NCI-H345 (cell line): ENCODE results near the gene MXD4.

Experiments used
- DNase-seq: peaks from one replicate; lab custom pipeline; 2025; lab: John Stamatoyannopoulos, UW

MXD4 gene, protein sequence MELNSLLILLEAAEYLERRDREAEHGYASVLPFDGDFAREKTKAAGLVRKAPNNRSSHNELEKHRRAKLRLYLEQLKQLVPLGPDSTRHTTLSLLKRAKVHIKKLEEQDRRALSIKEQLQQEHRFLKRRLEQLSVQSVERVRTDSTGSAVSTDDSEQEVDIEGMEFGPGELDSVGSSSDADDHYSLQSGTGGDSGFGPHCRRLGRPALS

DNA sequence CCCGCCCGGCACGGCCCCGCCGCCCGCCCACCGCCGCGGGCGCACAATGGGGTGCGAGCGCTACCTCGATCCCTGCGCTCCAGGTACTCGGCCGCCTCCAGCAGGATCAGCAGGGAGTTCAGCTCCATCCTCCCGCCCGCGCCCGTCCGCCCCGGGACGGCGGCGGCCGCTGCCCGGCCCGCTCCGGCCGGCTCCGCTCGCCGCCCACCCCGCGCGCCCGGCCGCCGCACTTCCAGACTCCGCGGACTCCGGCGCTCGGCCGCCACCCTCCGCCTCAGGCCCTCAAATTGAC is at the start of gene MXD4:
MXD4 (minus strand) TSS at position 257 of the 292 bp plus-strand sequence; CDS start at position 128, 129 bp downstream.
- DNase-seq = no peak

DNA sequence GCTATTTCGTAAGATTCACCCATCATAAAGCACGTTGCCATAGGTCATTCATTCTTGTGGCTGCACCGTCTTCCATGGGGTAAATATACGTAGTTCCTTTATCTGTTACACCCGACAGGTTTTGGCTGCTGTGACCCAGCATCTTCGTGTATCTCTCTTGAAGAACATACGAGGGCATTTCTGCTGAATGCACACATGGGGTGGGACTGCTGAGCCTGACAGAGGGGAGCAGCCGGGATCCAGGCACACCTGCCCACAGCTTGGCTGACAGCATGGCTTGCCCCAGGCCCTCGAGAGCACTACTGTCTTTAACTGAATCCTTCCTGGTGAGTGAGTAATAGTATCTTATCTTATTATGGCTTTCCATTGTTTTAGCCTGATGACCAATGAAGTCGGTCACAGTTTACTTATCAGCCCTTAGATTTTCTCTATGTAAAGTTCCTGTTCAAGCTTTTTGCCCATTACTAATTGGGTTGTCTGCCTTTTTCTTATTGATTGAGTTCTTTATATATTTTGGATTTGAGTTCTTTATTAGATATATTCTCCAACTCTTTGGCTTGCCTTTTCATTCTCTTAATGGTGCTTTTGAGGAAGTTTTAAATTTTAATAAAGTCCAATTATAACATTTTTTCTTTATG is 45.0 kb upstream of the MXD4 start:
- no peak for DNase-seq

DNA sequence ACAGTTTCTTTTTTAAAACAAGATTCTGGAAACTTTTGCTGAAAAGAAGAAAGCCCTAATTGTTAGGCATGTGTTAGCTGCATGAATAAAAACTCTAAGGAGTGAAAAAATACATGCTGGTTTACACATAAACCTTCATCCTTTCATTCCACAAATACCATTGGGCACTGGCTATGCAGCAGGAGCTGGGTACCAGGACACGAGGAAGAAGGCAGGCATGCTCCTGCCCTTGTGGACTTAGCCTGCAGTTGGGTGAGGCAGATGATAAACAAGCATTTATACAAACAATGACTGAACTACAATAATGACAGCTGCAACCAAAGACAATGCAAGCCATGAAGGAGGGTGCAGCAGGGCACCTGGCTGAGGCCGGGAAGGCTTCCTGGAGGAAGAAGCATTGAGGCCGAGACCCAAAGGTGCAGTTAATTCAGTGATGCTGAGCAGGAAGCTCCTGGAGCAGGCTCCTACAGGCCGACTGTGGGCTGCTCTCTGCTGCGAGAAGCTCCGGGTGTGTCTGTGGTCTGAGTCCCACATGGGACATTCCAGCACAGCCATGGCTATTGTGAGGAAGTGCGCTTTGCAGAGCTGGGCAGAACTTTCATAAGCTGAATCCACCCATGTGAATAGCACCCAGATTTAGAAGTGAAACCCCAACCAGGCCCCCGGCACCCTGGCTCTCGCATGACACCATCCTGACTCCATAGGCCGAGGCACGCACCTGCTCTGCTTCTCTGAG is 44.0 kb upstream of the MXD4 start:
- DNase-seq = no peak

DNA sequence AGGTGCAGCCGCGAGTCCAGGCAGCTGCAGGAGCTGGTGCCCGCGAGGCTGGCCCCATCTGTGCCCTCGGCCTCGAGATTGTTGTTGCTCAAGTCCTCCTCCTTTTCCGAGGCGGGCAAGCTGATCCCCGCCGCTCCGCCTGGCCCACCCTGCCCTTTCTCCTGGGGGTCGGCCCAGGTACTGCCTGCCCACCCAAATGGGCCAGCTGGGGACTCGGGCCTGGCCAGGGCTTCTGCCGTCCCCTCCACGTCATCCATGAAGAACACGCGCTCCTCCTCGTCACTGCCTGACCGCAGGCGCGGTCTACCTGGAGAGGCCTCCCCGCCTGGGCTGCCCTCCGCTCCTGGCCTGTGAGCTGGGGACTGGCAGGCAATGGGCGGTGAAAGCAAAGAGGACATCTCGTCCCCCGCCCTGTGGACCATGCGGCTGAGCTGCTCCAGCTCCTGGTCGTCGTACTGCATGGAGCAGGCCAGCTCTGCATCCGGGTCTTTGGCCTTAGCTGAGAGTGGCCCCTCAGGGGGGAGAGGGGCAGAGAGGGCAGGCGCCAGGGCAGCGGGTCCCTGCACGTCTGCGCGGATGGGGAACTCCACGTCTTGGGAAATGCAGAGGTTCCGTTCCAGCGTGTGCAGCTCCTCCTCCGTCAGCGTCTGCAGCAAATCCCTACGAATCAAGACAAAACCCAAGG is 43.1 kb upstream of the MXD4 start:
- no peak for DNase-seq

DNA sequence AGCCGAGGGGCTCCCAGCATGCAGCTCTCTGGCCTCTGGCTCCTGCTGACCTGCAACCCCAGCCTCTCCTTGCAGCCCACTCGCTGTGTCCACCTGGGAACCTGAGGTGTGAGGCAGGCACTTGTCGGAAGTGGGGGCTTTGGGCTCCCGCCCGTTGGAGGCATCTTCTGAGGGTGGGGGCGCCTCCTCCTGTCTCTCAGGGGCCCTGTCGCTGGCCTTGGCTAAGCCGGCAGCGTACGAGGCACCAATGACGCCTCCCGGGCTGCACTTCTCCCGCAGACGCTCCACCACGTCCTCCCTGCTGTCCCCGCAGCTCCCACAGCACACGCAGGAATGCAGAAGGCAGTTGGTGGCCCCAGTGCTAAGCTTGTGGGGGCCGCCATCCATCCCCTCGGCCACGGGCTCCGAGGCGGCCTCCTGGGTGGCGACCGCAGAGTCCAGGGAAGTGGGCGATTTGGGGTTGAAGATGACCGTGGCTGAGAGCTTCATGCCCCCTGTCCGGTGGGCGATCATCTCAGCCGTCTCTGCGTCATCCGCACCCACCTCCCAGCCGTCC is 42.5 kb upstream of the MXD4 start:
- DNase-seq = no peak

DNA sequence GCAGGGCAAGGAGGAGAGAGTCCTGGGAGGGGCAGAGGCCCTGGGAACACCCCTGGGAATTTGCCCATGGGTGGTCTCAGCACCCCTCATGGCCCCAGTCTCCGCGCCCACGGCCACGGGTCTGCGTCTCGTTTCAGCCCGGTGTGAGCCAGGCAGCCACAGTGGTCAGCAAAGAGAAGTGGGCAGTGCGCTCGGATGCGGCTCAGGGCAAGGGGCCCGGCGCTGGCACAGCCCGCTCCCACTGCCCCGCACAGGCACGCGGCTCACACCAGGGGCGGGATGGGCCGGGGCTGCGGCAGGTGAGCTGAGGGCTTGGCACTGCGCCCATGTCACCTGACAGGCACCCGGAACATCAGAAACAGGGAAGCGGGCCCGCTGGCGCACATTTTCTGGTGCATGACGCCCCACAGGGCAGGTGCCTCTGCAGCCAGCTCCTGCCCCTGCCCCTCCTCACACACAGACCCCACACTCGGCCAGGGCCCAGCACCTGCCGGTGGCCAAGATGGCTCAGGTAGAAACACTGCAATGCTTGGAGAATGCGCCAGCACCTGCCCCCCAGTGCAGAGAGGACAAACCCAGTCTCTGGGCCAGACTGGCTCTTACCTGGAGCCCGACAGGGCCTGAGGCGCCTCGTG is 41.9 kb upstream of the MXD4 start:
- DNase-seq = peak; percentile 63

DNA sequence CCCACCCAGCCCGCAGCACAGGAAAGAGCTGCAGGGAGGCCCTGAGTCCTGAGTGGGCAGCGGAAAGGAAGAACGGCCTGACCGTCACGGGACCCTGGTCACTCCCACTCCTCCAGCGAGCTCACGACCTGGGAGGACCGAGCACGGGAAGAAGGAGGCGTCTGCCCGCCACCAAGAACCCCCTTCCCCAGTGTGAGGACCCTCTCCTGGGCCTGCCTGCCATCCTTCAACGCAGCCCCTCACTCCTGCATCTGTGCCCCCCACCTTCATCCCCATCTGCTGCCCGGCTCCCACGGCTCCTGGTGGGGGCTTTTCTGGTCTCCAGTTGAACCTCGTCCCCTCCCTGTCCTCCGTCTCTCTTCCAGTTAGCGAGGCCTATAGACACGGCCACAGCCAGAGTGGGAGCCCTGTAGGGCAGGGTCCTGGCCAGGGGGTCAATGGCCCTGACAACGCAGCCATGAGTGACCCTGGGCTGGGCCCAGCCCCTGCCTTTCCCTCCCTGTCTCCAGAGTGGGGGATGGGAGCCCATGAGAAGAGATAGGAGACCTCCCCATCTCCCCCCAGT is 41.3 kb upstream of the MXD4 start:
- no peak for DNase-seq

DNA sequence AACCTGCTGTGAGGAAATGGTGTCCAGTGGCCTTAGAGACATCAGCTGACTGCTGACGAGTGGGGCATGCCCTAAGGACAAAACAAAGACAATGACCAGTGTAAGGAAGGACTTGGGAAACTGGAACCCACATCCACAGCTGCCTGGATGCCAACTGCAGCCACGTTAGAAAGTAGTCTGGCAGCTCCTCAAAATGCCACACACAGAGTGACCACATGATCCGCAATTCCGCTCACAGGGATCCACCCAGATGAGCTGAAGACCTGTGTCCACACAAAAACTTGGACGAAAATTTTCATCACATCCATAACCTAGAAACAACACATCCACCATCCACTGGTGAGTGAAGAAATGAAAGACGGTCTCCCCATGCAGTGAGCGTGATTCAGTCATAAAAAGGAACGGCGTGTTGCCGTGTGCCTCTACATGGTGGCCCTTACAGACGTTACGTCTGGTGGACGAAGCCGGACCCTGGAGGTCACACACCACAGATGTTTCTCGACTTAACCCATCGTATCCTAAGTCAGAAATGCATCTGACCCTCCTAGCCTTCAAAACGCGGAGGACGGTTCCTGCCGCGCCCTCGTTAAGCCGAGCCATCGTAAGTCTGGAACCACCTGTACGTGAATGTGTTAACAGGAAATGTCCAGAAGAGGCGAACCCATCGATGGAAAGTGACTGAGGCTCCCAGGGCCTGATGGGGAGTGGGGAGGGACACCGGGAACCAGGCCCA is 40.6 kb upstream of the MXD4 start:
- DNase-seq = no peak

DNA sequence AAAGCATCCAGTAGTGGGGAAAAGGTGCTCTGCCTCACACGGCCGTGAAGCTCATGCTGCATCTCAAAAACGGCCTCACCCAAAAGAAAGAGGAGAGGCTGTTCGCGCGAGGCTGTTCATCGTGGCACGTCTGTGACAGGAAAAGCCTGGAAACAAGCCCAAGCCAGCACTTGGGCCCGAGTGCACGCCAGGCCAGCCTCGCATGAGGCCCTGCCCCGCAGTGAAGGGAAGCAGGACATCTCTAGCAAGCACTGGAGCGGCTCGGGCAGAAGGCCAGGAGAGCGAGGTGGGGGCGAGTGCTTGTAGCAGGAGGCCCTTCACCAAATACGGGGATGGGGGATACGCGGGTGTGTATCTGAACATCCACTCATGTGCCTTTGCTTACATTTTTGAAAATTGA is 39.9 kb upstream of the MXD4 start:
- DNase-seq = no peak

DNA sequence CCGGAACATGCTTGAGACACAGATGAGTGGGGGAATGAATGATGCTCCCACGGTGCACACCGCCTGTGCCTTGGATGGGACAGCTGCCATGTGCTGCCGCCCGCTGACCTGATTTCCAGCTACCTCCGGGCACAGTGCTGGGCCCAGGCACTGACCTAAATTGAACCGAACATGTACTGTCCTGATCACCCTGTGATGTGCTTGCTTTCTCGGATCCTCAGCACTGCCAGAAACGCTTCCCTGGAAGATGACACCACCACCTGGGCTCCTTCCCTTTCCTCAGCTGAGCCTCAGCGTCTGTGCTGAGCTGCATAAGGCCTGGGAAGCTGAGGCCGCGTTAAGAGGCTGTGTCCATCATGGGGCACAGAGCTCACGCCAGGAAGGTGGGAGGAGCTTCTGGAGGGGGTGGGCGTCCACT is 39.3 kb upstream of the MXD4 start:
- no peak for DNase-seq

DNA sequence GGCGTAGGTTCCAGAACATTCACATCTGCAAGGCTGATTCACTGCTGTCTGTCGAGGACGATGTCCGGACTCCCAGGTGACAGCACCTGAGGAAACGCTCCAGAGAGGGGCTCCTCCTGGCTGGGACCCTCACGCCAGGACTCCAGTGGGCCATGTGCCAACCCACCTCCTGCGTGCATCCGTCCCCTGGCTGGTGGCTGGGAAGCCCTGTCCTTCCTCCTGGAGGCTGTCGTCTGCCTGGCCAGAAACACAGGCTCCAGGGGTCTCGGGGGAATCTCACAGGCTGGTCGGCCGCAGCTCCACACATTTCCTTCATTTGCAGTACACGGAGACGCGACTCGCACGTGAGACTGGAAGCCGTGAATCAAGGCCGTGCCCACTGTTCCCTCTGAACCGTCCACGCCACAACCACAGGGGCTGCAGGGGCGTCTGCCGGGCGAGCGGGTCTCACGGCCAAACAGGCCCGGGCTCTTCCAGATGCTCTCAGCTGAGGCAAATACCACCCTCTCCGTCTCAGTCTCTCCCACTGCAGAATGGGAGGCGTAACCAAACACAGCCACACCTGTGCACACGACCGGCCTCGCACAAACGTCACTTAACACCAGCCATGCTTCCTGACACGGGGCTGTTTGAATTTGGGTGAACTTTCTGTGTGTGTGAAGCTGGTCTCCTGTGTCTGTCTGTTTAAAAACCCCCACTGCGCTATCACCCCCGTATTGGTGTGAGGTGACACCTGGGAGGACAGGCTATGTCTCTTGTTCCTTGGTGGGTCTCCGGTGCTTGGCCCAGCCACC is 38.7 kb upstream of the MXD4 start:
- no peak for DNase-seq

DNA sequence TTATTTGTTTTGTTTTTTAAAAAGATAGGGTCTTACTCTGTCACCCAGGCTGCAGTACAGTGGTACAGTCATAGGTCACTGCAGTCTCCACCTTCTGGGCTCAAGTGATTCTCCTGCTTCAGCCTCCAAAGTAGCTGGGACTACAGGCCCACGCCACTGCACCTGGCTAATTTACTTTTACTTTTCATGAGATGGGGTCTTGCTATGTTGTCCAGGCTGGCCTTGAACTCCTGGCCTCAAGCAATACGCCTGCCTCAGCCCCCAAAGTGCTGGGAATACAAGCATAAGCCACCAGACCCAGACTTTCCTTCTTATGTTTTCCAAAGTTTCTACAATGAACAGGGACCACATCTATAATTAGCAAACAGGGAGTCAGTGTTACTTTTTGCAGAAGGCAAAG is 37.9 kb upstream of the MXD4 start:
- no peak for DNase-seq

DNA sequence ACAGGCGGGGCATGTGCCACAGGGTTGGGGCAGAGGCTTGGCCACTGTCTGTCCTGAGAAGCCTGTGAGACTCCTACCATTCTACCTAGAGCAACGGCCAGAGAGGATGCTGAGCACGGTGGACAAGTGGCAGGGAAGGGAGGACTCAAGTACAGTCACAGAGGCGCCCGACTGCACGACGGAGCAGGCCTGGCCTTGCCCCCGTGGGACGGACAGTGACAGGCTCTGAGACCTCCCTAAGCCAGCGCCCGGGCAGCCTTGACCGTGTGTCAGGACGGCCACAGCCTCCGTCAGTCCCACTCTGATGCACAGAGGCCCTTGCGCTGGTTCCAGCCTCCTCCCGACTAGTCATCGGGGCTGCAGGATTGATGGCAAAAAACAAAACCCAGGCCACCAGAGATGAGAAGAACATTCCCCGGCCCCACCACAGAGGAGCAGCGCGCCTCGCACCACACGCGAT is 36.7 kb upstream of the MXD4 start:
- no peak for DNase-seq

DNA sequence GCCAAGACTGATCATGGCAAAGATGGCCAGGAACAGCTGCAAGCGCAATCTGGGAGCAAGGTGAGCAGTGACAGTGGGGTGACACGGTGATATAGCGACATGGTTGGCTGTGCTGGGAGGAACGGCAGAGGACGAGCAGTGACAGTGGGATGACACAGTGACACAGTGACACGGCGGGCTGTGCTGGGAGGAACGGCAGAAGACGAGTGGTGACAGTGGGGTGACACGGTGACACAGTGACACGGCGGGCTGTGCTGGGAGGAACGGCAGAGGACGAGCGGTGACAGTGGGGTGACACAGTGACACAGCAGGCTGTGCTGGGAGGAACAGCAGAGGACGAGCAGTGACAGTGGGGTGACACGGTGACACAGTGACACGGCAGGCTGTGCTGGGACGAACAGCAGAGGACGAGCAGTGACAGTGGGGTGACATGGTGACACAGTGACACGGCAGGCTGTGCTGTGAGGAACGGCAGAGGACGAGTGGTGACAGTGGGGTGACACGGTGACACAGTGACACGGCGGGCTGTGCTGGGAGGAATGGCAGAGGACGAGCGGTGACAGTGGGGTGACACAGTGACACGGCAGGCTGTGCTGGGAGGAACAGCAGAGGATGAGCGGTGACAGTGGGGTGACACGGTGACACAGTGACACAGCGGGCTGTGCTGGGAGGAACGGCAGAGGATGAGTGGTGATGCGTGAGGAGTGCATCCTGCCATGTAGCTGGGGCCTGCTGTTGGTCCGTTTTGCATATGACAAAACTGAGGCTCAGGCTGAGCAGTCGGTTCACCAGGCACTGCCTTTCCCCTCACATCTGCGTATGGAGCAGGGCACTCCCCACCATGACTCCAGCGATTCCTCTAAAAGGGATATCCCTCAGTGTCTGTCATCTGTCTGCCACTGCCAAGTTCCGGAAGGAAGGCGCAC is 36.0 kb upstream of the MXD4 start:
- no peak for DNase-seq

DNA sequence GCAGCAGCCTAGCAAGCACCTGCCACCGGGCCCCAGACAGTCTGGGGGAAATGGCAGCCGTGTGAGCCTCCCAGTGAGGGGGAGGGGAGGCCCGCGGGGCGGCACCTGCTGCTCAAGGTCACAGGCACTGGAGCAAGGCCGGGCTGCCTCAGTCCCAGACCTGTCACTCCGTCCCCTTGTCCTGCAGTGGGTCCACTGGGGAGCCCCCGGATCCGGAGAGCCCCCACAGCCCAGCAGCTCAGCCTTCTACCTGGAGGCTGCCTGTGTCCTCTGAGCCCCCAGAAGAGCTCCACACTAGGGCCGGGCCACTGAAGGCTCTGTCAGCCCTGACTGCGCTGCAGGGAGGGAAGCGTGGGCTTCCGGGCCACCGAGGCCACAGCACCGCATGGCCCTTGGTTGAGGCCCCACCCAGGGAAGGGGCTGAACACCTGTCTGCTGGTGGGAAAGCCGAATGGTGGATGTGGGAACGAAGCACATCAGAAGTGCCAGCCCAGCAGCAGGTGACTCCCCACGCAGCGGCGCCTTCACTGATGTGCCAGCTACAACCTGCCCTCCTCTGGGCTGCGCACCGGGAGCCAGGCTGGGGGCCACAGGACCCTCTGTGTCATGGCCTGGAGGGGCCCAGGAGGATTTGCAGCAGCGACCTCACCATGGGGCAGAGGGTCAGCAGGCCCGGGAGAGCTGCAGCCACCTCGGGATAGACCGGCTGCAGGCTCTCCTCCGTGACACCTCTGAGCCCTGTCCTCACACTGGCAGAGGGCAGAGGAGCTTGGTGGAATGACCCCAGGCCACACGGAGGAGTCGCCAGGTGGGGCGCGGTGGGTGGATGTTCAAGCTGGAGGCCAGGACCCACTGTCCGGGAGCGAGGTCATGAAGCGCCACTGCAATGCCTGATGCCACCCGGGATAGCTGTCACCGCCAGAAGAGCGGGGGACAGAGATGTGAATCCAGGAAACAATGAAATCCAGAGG is 35.0 kb upstream of the MXD4 start:
- DNase-seq = no peak

DNA sequence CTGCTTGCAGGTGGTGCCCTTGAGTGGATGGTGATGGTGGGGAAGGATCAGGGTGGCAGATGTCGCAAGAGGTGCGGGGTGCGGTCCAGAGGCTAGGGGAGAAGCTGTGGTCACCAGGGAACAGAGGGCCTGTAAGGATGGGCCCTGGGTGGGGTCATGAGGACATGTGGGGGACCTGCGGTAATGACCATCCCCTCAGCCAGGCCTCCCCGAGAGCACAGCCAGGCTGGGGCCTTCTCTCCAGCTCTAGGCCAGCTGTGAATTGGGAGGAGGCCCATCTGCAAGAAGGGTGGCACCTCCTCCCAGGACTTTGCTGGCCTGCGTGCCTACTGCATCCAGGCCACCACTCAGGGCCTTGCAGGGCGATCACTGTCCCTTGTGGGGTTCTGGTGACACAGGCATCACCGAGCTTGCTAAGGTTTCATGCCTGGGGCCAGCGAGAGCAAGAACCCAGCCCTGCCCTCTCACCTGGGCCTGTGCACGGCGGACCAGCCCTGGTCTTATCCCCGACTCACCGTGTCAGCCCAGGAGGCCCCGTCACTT is 34.1 kb upstream of the MXD4 start:
- no peak for DNase-seq

DNA sequence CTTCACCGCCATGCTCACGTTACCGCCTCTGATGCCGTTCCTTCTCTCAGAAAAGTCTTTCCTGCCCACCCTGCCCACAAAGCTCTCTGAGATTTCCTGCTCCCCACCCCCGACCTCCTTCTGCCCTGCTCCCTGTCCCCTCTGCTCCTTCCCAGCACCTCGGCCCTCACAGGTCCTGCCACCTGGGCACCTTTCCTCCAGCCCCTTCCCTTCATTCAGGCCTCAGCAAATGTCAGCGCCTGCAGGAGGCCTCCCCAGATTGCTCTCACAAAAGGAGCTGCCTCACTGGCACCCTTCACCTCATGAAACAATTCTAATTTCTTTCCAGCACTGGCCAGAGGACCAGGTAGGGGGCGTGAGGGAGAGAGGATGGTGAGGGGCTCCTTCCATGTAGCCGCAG is 33.6 kb upstream of the MXD4 start:
- no peak for DNase-seq

DNA sequence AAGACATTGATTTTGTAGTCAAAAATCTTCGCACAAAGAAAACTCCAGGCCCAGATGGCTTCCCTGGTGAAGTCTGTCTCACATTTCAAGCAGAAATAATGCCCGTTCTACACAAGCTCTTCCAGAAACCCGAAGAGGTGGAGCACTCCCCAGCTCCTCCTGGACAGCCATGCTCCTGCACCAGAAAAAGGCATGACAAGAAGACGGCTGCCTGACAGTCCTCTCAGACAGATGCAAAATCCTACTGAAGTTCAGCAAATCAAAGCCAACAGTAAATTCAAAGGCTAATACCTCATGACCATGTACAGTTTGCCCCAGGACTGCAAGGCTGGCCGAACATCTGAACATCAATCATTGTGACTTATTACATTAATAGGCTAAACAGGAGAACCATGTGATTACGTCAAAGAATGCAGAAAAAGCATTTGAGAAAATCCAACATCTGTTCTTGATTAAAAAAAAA is 30.8 kb upstream of the MXD4 start:
- DNase-seq = no peak
